ENCODE results near the gene CARD10. TPM values are rescaled to one million over a fixed set of nuclear protein-coding genes. Genes with fewer than 3 reads are reported as not detected.
"Not testable (repeated sequence)": the region's sequence is repeated elsewhere in the genome, so short reads cannot be mapped to it uniquely, and the experiment has no call there.

Gene CARD10
- total RNA-seq, 1 donor from 2014 or later = 2.7 TPM

GRCh38 chr22:37533995-37534394, 14.8 kb upstream of the CARD10 start:
- no peak for DNase-seq
- no peak overlapping the region for H3K4me3 Mint-ChIP-seq (ENCODE audit: unreplicated experiment)
- H3K4me1 Mint-ChIP-seq (ENCODE audit: low read depth, unreplicated experiment) = peaks cover 4% of the 10 kb centered on the region

GRCh38 chr22:37529652-37530345, 10.6 kb upstream of the CARD10 start:
- no peaks in the 10 kb centered on the region for H3K36me3 Mint-ChIP-seq (ENCODE audit: unreplicated experiment)
- no peak overlapping the region for H3K4me3 Mint-ChIP-seq (ENCODE audit: unreplicated experiment)
- no peak overlapping the region for H3K27ac Mint-ChIP-seq (ENCODE audit: unreplicated experiment)
- H3K27me3 Mint-ChIP-seq (ENCODE audit: unreplicated experiment) = peaks cover 2% of the 10 kb centered on the region
- H3K9me3 Mint-ChIP-seq (ENCODE audit: unreplicated experiment) = peaks cover 1% of the 10 kb centered on the region
- DNase-seq = no peak
- no peak for TF ChIP-seq CTCF (IDR thresholded peaks at IDR 0.05; ENCODE audit: partially characterized antibody, unreplicated experiment)
- H3K4me1 Mint-ChIP-seq (ENCODE audit: low read depth, unreplicated experiment) = no peaks in the 10 kb centered on the region

More at GRCh38 chr22:37533995-37534394, 14.8 kb upstream of the CARD10 start:
- Mint-ChIP-seq H3K27me3 (ENCODE audit: unreplicated experiment) (peaks cover 2% of the 10 kb centered on the region), H3K27ac (ENCODE audit: unreplicated experiment) (no peak overlapping the region), H3K36me3 (ENCODE audit: unreplicated experiment) (no peaks in the 10 kb centered on the region), H3K9me3 (ENCODE audit: unreplicated experiment) (peaks cover 1% of the 10 kb centered on the region)
- no peak for TF ChIP-seq CTCF (IDR thresholded peaks at IDR 0.05; ENCODE audit: partially characterized antibody, unreplicated experiment)

GRCh38 chr22:37527952-37528351, 8.7 kb upstream of the CARD10 start:
- H3K9me3 Mint-ChIP-seq (ENCODE audit: unreplicated experiment); H3K36me3 Mint-ChIP-seq (ENCODE audit: unreplicated experiment); H3K27ac Mint-ChIP-seq (ENCODE audit: unreplicated experiment); H3K4me1 Mint-ChIP-seq (ENCODE audit: low read depth, unreplicated experiment); DNase-seq; H3K27me3 Mint-ChIP-seq (ENCODE audit: unreplicated experiment); H3K4me3 Mint-ChIP-seq (ENCODE audit: unreplicated experiment): not testable (repeated sequence)

GRCh38 chr22:37527081-37527752, 8.0 kb upstream of the CARD10 start:
- not testable (repeated sequence) for H3K4me3 Mint-ChIP-seq (ENCODE audit: unreplicated experiment); DNase-seq; H3K27ac Mint-ChIP-seq (ENCODE audit: unreplicated experiment); H3K36me3 Mint-ChIP-seq (ENCODE audit: unreplicated experiment); H3K4me1 Mint-ChIP-seq (ENCODE audit: low read depth, unreplicated experiment); H3K27me3 Mint-ChIP-seq (ENCODE audit: unreplicated experiment); H3K9me3 Mint-ChIP-seq (ENCODE audit: unreplicated experiment)

- TF ChIP-seq CTCF (IDR thresholded peaks at IDR 0.05; ENCODE audit: partially characterized antibody, unreplicated experiment) = no peak
- H3K27me3 Mint-ChIP-seq (ENCODE audit: unreplicated experiment) = peaks cover under 1% of the 10 kb centered on the region
- no peaks in the 10 kb centered on the region for H3K9me3 Mint-ChIP-seq (ENCODE audit: unreplicated experiment)
- no peak for DNase-seq
- peaks cover 2% of the 10 kb centered on the region for H3K4me1 Mint-ChIP-seq (ENCODE audit: low read depth, unreplicated experiment)
- no peaks in the 10 kb centered on the region for H3K36me3 Mint-ChIP-seq (ENCODE audit: unreplicated experiment)
- no peak overlapping the region for H3K4me3 Mint-ChIP-seq (ENCODE audit: unreplicated experiment)
- no peak overlapping the region for H3K27ac Mint-ChIP-seq (ENCODE audit: unreplicated experiment)
These were observed 7.2 kb upstream of the CARD10 start for GRCh38 chr22:37526376-37526775.

GRCh38 chr22:37525746-37526350, 6.6 kb upstream of the CARD10 start:
- no peak for DNase-seq
- Mint-ChIP-seq H3K4me1 (ENCODE audit: low read depth, unreplicated experiment) (peaks cover 2% of the 10 kb centered on the region), H3K27ac (ENCODE audit: unreplicated experiment) (no peak overlapping the region), H3K27me3 (ENCODE audit: unreplicated experiment) (peaks cover 4% of the 10 kb centered on the region), H3K9me3 (ENCODE audit: unreplicated experiment) (peaks cover 2% of the 10 kb centered on the region), H3K36me3 (ENCODE audit: unreplicated experiment) (no peaks in the 10 kb centered on the region), H3K4me3 (ENCODE audit: unreplicated experiment) (no peak overlapping the region)
- no peak for TF ChIP-seq CTCF (IDR thresholded peaks at IDR 0.05; ENCODE audit: partially characterized antibody, unreplicated experiment)

All from glutamatergic neuron (in vitro differentiated cells).